Dendritic cell treated with granulocyte-macrophage colony-stimulating factor and Interleukin-4, amounts not matched to agents 40 ng/mL and 50 ng/mL, for 4 days (primary cell): ENCODE results near the gene MYOM3.
"Not testable (repeated sequence)": the region's sequence is repeated elsewhere in the genome, so short reads cannot be mapped to it uniquely, and the experiment has no call there.

Source experiments
- H3K27ac Mint-ChIP-seq: one replicate; pipeline ENCODE4 v1.8.0; 2022; ENCODE audit warnings: mild to moderate bottlenecking, mixed read lengths
- H3K27me3 Mint-ChIP-seq: one replicate; pipeline ENCODE4 v1.8.0; 2022; ENCODE audit warnings: mild to moderate bottlenecking, mixed read lengths
- H3K36me3 Mint-ChIP-seq: one replicate; pipeline ENCODE4 v1.8.0; 2022; ENCODE audit warnings: low read depth, mixed read lengths
- H3K4me1 Mint-ChIP-seq: one replicate; pipeline ENCODE4 v1.8.0; 2022; ENCODE audit warnings: low read depth, mixed read lengths
- H3K4me3 Mint-ChIP-seq: one replicate; pipeline ENCODE4 v1.8.0; 2022; ENCODE audit warnings: mild to moderate bottlenecking, moderate library complexity, mixed read lengths
- H3K9me3 Mint-ChIP-seq: one replicate; pipeline ENCODE4 v1.8.0; 2022; ENCODE audit warnings: mixed read lengths
- intact Hi-C: fragments of 100-400 bp; cut with micrococcal nuclease; formaldehyde crosslinking; loops from one replicate; pipeline ENCODE4 v1.15.0; 2022

The MYOM3 gene

GRCh38 chr1:24048205-24048869 is 63.6 kb downstream of the MYOM3 start:
- Mint-ChIP-seq H3K9me3 (no peaks in the 10 kb centered on the region), H3K36me3 (no peaks in the 10 kb centered on the region), H3K4me1 (peaks cover 14% of the 10 kb centered on the region)

GRCh38 chr1:24047110-24047477 is 64.8 kb downstream of the MYOM3 start:
- Mint-ChIP-seq H3K27ac (peak overlapping the region; percentile 15), H3K4me1 (peaks cover 14% of the 10 kb centered on the region), H3K36me3 (no peaks in the 10 kb centered on the region), H3K9me3 (no peaks in the 10 kb centered on the region), H3K4me3 (no peak overlapping the region), H3K27me3 (no peaks in the 10 kb centered on the region)
- intact Hi-C loops = no loop called here

More at GRCh38 chr1:24048205-24048869, 63.6 kb downstream of the MYOM3 start:
- no peaks in the 10 kb centered on the region for H3K27me3 Mint-ChIP-seq
- H3K4me3 Mint-ChIP-seq = no peak overlapping the region
- intact Hi-C loops = no loop called here
- H3K27ac Mint-ChIP-seq = no peak overlapping the region

GRCh38 chr1:24045771-24046170 is 66.2 kb downstream of the MYOM3 start:
- intact Hi-C loops = no loop called here
- Mint-ChIP-seq H3K27me3 (no peaks in the 10 kb centered on the region), H3K4me1 (peaks cover 6% of the 10 kb centered on the region), H3K27ac (no peak overlapping the region), H3K4me3 (no peak overlapping the region), H3K36me3 (no peaks in the 10 kb centered on the region), H3K9me3 (no peaks in the 10 kb centered on the region)

GRCh38 chr1:24044672-24045071 is 67.3 kb downstream of the MYOM3 start:
- H3K27ac Mint-ChIP-seq, H3K9me3 Mint-ChIP-seq, H3K4me1 Mint-ChIP-seq, H3K27me3 Mint-ChIP-seq, H3K4me3 Mint-ChIP-seq, H3K36me3 Mint-ChIP-seq, intact Hi-C loops: not testable (repeated sequence)

GRCh38 chr1:24043345-24044032 is 68.4 kb downstream of the MYOM3 start:
- H3K36me3 Mint-ChIP-seq = no peaks in the 10 kb centered on the region
- no peak overlapping the region for H3K4me3 Mint-ChIP-seq
- H3K4me1 Mint-ChIP-seq = peaks cover 6% of the 10 kb centered on the region
- no peak overlapping the region for H3K27ac Mint-ChIP-seq
- intact Hi-C loops = no loop called here
- no peaks in the 10 kb centered on the region for H3K27me3 Mint-ChIP-seq
- no peaks in the 10 kb centered on the region for H3K9me3 Mint-ChIP-seq

GRCh38 chr1:24042315-24042714 is 69.6 kb downstream of the MYOM3 start:
- Mint-ChIP-seq H3K9me3 (no peaks in the 10 kb centered on the region), H3K36me3 (no peaks in the 10 kb centered on the region), H3K27ac (no peak overlapping the region), H3K4me3 (no peak overlapping the region), H3K4me1 (peaks cover 5% of the 10 kb centered on the region), H3K27me3 (no peaks in the 10 kb centered on the region)
- intact Hi-C loops = no loop called here

GRCh38 chr1:24036088-24036487 is 75.8 kb downstream of the MYOM3 start:
- no peak overlapping the region for H3K27ac Mint-ChIP-seq
- no peaks in the 10 kb centered on the region for H3K36me3 Mint-ChIP-seq
- H3K9me3 Mint-ChIP-seq = no peaks in the 10 kb centered on the region
- no peaks in the 10 kb centered on the region for H3K4me1 Mint-ChIP-seq
- H3K4me3 Mint-ChIP-seq = no peak overlapping the region
- intact Hi-C loops = no loop called here
- H3K27me3 Mint-ChIP-seq = no peaks in the 10 kb centered on the region

GRCh38 chr1:24032981-24033380 is 79.0 kb downstream of the MYOM3 start:
- Mint-ChIP-seq H3K36me3 (no peaks in the 10 kb centered on the region), H3K9me3 (no peaks in the 10 kb centered on the region), H3K4me1 (no peaks in the 10 kb centered on the region), H3K27me3 (no peaks in the 10 kb centered on the region), H3K4me3 (no peak overlapping the region), H3K27ac (no peak overlapping the region)
- intact Hi-C loops = no loop called here

- H3K4me3 Mint-ChIP-seq, H3K36me3 Mint-ChIP-seq, H3K9me3 Mint-ChIP-seq, H3K4me1 Mint-ChIP-seq, H3K27me3 Mint-ChIP-seq, intact Hi-C loops, H3K27ac Mint-ChIP-seq: not testable (repeated sequence)
These were observed 80.9 kb downstream of the MYOM3 start for GRCh38 chr1:24030976-24031516.

- no peaks in the 10 kb centered on the region for H3K27me3 Mint-ChIP-seq
- H3K4me1 Mint-ChIP-seq = peaks cover 8% of the 10 kb centered on the region
- H3K36me3 Mint-ChIP-seq = no peaks in the 10 kb centered on the region
- H3K9me3 Mint-ChIP-seq = no peaks in the 10 kb centered on the region
- H3K27ac Mint-ChIP-seq = no peak overlapping the region
- no peak overlapping the region for H3K4me3 Mint-ChIP-seq
- intact Hi-C loops = loop anchor here (5.0 kb wide), 1 partner anchor 71 kb away; the partner anchor contains the start of gene PNRC2
These were observed 84.0 kb downstream of the MYOM3 start for GRCh38 chr1:24027838-24028468.

- Mint-ChIP-seq H3K27ac (no peak overlapping the region), H3K36me3 (no peaks in the 10 kb centered on the region), H3K4me1 (peaks cover 8% of the 10 kb centered on the region), H3K9me3 (no peaks in the 10 kb centered on the region), H3K4me3 (no peak overlapping the region), H3K27me3 (no peaks in the 10 kb centered on the region)
- intact Hi-C loops = no loop called here
These were observed 89.2 kb downstream of the MYOM3 start for GRCh38 chr1:24022581-24023361.

- Mint-ChIP-seq H3K9me3 (no peaks in the 10 kb centered on the region), H3K36me3 (no peaks in the 10 kb centered on the region), H3K27me3 (no peaks in the 10 kb centered on the region), H3K4me3 (no peak overlapping the region), H3K4me1 (peaks cover 8% of the 10 kb centered on the region), H3K27ac (no peak overlapping the region)
- intact Hi-C loops = no loop called here
These were observed 90.3 kb downstream of the MYOM3 start for GRCh38 chr1:24021403-24022266.

GRCh38 chr1:24020470-24020869 is 91.5 kb downstream of the MYOM3 start:
- no peak overlapping the region for H3K27ac Mint-ChIP-seq
- H3K9me3 Mint-ChIP-seq = no peaks in the 10 kb centered on the region
- H3K4me3 Mint-ChIP-seq = no peak overlapping the region
- H3K4me1 Mint-ChIP-seq = peaks cover 3% of the 10 kb centered on the region
- H3K27me3 Mint-ChIP-seq = no peaks in the 10 kb centered on the region
- H3K36me3 Mint-ChIP-seq = no peaks in the 10 kb centered on the region
- intact Hi-C loops = no loop called here
